HG02763 (cell line): ENCODE measurements around the gene CPTP.
"Not testable (repeated sequence)": the region's sequence is repeated elsewhere in the genome, so short reads cannot be mapped to it uniquely, and the experiment has no call there.

Source experiments
- ATAC-seq: cut with Tn5 transposase; IDR thresholded peaks from one replicate; pipeline ENCODE4 v1.9.1; 2021; ENCODE audit warnings: mild to moderate bottlenecking, moderate library complexity; ENCODE audit not compliant: unreplicated experiment

CPTP gene

GRCh38 chr1:1360506-1361169 lies 36.0 kb downstream of the CPTP start:
- ATAC-seq: no peak

GRCh38 chr1:1361233-1361981 lies 36.8 kb downstream of the CPTP start:
- no peak for ATAC-seq

GRCh38 chr1:1361982-1362423 lies 37.4 kb downstream of the CPTP start:
- no peak for ATAC-seq

- no peak for ATAC-seq
Measured at GRCh38 chr1:1364266-1364665, 39.7 kb downstream of the CPTP start.

- ATAC-seq: no peak
Measured at GRCh38 chr1:1365875-1366698, 41.5 kb downstream of the CPTP start.

GRCh38 chr1:1366699-1367066 lies 42.1 kb downstream of the CPTP start:
- no peak for ATAC-seq

- no peak for ATAC-seq
Measured at GRCh38 chr1:1367315-1367714, 42.7 kb downstream of the CPTP start.

GRCh38 chr1:1370094-1370493 lies 45.5 kb downstream of the CPTP start:
- ATAC-seq: not testable (repeated sequence)

- no peak for ATAC-seq
Measured at GRCh38 chr1:1370771-1371300, 46.2 kb downstream of the CPTP start.

GRCh38 chr1:1371364-1371745 lies 46.8 kb downstream of the CPTP start:
- ATAC-seq: no peak

- ATAC-seq: no peak
Measured at GRCh38 chr1:1371746-1372711, 47.4 kb downstream of the CPTP start.

- no peak for ATAC-seq
Measured at GRCh38 chr1:1373051-1373814, 48.6 kb downstream of the CPTP start.

- no peak for ATAC-seq
Measured at GRCh38 chr1:1373815-1374588, 49.4 kb downstream of the CPTP start.

- ATAC-seq: no peak
Measured at GRCh38 chr1:1374589-1374928, 50.0 kb downstream of the CPTP start.

- peak; percentile 88 for ATAC-seq
Measured at GRCh38 chr1:1374929-1375662, 50.5 kb downstream of the CPTP start, which contains the start of gene AURKAIP1. Gene AURKAIP1 (minus strand): TSS chr1:1375207. CDS start chr1:1374756, 451 bp downstream.

- no peak for ATAC-seq
Measured at GRCh38 chr1:1376551-1377226, 52.1 kb downstream of the CPTP start.

GRCh38 chr1:1377540-1378205 lies 53.1 kb downstream of the CPTP start:
- ATAC-seq: no peak
